Nephron (organoid): ENCODE data around the gene CCDC122.

ENCODE experiments used
- H3K27ac Mint-ChIP-seq, 3 experiments: 2 replicates each; pipeline ENCODE4 v1.8.0; 2020; ENCODE audit warnings: mixed read lengths in 3 of 3, mild to moderate bottlenecking in 2 of 3, moderate library complexity in 1 of 3
- H3K27me3 Mint-ChIP-seq: 2 replicates; pipeline ENCODE4 v1.8.0; 2021; ENCODE audit warnings: low read depth, mild to moderate bottlenecking, moderate library complexity, mixed read lengths
- H3K36me3 Mint-ChIP-seq: 2 replicates; pipeline ENCODE4 v1.8.0; 2020; ENCODE audit warnings: low read depth, mixed read lengths
- H3K4me1 Mint-ChIP-seq: 2 replicates; pipeline ENCODE4 v1.8.0; 2020; ENCODE audit warnings: mixed read lengths
- H3K4me3 Mint-ChIP-seq, 3 experiments: 2 replicates each; pipeline ENCODE4 v1.8.0; 2020; ENCODE audit warnings: mild to moderate bottlenecking in 3 of 3, mixed read lengths in 3 of 3, moderate library complexity in 2 of 3
- H3K9me3 Mint-ChIP-seq: 2 replicates; pipeline ENCODE4 v1.8.0; 2020; ENCODE audit warnings: mixed read lengths
- CTCF ChIP-seq, 3 experiments: fragments of 200-600 bp; sonication (generic); IDR thresholded peaks; one replicate each; pipeline ENCODE4 v1.5.0; 2021; ENCODE audit warnings: antibody characterized with exemption in 3 of 3; ENCODE audit not compliant: unreplicated experiment in 3 of 3

CCDC122 gene

GRCh38 chr13:43880926-43881325 lies 1.4 kb upstream of the CCDC122 start:
- TF ChIP-seq CTCF (IDR thresholded peaks at IDR 0.05; ENCODE audit: unreplicated experiment in 3 of 3): no peak
- H3K27ac Mint-ChIP-seq: no peak overlapping the region
- peak overlapping the region in 2 of 3 experiments; percentile 85 to 88 for H3K4me3 Mint-ChIP-seq
- H3K4me1 Mint-ChIP-seq: peaks cover 15% of the 10 kb centered on the region
- no peaks in the 10 kb centered on the region for H3K36me3 Mint-ChIP-seq
- H3K9me3 Mint-ChIP-seq: no peaks in the 10 kb centered on the region
- H3K27me3 Mint-ChIP-seq: peaks cover 25% of the 10 kb centered on the region

- H3K4me3 Mint-ChIP-seq: peak overlapping the region; percentile 85 to 89 (median 88)
- H3K9me3 Mint-ChIP-seq: no peaks in the 10 kb centered on the region
- TF ChIP-seq CTCF (IDR thresholded peaks at IDR 0.05; ENCODE audit: unreplicated experiment in 3 of 3): no peak
- peaks cover 15% of the 10 kb centered on the region for H3K4me1 Mint-ChIP-seq
- no peaks in the 10 kb centered on the region for H3K36me3 Mint-ChIP-seq
- H3K27ac Mint-ChIP-seq: peak overlapping the region; percentile 70 to 93 (median 82)
- H3K27me3 Mint-ChIP-seq: peaks cover 25% of the 10 kb centered on the region
These were observed 795 bp upstream of the CCDC122 start for GRCh38 chr13:43880214-43880855.

- peak within 1 kb of the TSS; percentile 70 to 93 (median 87) for H3K27ac Mint-ChIP-seq
- peaks cover 25% of the 10 kb centered on the region for H3K27me3 Mint-ChIP-seq
- no peaks in the 10 kb centered on the region for H3K36me3 Mint-ChIP-seq
- no peak for TF ChIP-seq CTCF (IDR thresholded peaks at IDR 0.05; ENCODE audit: unreplicated experiment in 3 of 3)
- H3K4me3 Mint-ChIP-seq: peak within 1 kb of the TSS; percentile 85 to 89 (median 88)
- peaks cover 15% of the 10 kb centered on the region for H3K4me1 Mint-ChIP-seq
- H3K9me3 Mint-ChIP-seq: no peaks in the 10 kb centered on the region
These were observed 228 bp upstream of the CCDC122 start, which contains the start of gene LACC1 for GRCh38 chr13:43879755-43880181. LACC1 (plus strand) TSS chr13:43879904; CDS start chr13:43880986, 1,082 bp downstream.

- no peak for TF ChIP-seq CTCF (IDR thresholded peaks at IDR 0.05; ENCODE audit: unreplicated experiment in 3 of 3)
- Mint-ChIP-seq H3K4me3 (peak overlapping the region; percentile 85 to 89 (median 88)), H3K36me3 (no peaks in the 10 kb centered on the region), H3K9me3 (no peaks in the 10 kb centered on the region), H3K4me1 (peaks cover 15% of the 10 kb centered on the region), H3K27ac (peak overlapping the region; percentile 42 to 80 (median 52)), H3K27me3 (peaks cover 25% of the 10 kb centered on the region)
These were observed 1.8 kb downstream of the CCDC122 start for GRCh38 chr13:43877766-43878165.

- Mint-ChIP-seq H3K4me3 (peak overlapping the region; percentile 85 to 89 (median 88)), H3K36me3 (no peaks in the 10 kb centered on the region), H3K27ac (peak overlapping the region; percentile 42 to 80 (median 52)), H3K27me3 (peaks cover 25% of the 10 kb centered on the region), H3K9me3 (no peaks in the 10 kb centered on the region), H3K4me1 (peaks cover 15% of the 10 kb centered on the region)
- no peak for TF ChIP-seq CTCF (IDR thresholded peaks at IDR 0.05; ENCODE audit: unreplicated experiment in 3 of 3)
These were observed 2.2 kb downstream of the CCDC122 start for GRCh38 chr13:43877326-43877725.

- no peaks in the 10 kb centered on the region for H3K36me3 Mint-ChIP-seq
- H3K4me1 Mint-ChIP-seq: peaks cover 15% of the 10 kb centered on the region
- H3K9me3 Mint-ChIP-seq: no peaks in the 10 kb centered on the region
- no peak for TF ChIP-seq CTCF (IDR thresholded peaks at IDR 0.05; ENCODE audit: unreplicated experiment in 3 of 3)
- no peak overlapping the region for H3K27ac Mint-ChIP-seq
- H3K4me3 Mint-ChIP-seq: no peak overlapping the region
- peaks cover 20% of the 10 kb centered on the region for H3K27me3 Mint-ChIP-seq
These were observed 3.2 kb downstream of the CCDC122 start for GRCh38 chr13:43876366-43876765.
